ENCODE data around the gene CDR2.

GRCh38 chr16:22353191-22353919, 21.1 kb downstream of the CDR2 start:
- TF ChIP-seq CTCF (IDR thresholded peaks at IDR 0.05; ENCODE audit: insufficient read depth, low read length) (no peak), REST (IDR thresholded peaks at IDR 0.05; ENCODE audit: insufficient replicate concordance, low read depth) (no peak), SPI1 (IDR thresholded peaks at IDR 0.05; ENCODE audit: borderline replicate concordance, low read depth) (peak; percentile 89), POLR2AphosphoS5 (IDR thresholded peaks at IDR 0.05; ENCODE audit: low read depth) (no peak)
